Stimulated activated CD8-positive, alpha-beta memory T cell treated with anti-CD3 and anti-CD28 coated beads, Interleukin-12 subunit alpha, Interleukin-12 subunit beta, amount 100 ng/mL, for 1 hour (primary cell): ENCODE measurements around the gene GCH1.
"Not testable (repeated sequence)": the region's sequence is repeated elsewhere in the genome, so short reads cannot be mapped to it uniquely, and the experiment has no call there.

Experiments
- DNase-seq: peaks from one replicate; pipeline ENCODE4 v3.0.0-alpha.2; 2020; ENCODE audit warnings: low read depth

GCH1 gene

DNA sequence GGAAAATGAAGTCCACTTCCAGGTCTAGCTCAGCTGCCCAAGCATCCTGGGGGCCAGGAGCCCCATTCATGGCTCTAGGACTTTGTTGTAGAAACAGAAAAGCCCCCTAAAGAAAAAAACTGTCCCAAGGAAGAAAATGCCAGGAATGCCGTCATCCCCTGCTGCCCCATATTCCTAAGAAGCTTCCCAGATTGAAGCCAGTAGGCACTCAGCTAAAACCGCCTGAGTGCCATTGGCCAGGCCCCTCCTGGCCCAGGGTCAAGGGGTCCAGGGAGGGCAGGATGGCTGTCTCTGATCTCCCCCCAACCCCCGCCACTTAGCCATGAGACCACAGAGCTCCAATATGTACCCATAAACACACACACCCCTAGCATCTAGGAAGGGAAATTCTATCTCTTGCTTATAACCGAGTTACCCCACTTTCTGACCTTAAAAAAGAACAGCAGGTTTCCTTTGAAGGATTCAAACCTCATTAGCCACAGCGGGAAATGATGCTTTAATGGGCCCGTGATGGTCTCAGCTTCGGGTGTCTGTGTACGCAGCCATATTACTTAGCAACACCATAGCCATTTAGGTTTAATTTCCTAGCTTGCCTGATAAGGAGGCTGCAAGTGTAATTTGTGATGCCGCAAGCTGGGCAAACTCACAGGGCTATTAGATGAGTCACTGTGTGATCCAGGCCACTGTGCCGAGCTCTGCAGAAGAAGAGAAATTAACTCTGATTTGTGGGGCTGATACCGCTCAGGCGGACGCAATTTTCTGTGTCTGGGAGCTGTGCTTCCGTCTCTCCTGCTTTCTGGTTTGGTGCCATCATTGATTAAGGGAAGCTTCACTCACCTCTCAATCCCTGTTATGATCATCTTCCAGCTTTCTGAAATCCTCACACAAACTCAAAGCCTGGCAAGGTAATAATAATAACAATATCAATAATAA lies 84.2 kb downstream of the GCH1 start:
- no peak for DNase-seq

DNA sequence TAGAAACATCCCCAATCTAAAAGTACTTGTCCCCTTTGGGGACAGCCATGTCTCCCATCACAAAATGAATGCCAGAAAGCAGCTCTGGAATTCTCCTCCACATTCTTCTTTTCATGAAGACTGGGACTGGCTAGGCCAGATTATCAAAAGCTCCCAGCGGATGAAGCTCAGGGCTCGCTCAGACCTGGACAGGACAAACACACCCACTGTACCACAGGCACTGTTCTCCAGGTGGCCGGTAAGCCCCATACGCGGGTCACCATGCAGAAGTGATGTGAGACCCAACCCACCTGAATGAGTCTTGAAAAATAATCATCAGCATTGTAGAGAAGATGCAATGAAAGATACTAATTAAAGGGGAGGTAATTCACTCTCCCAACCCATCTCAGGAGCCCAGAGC lies 85.1 kb downstream of the GCH1 start:
- DNase-seq = no peak

DNA sequence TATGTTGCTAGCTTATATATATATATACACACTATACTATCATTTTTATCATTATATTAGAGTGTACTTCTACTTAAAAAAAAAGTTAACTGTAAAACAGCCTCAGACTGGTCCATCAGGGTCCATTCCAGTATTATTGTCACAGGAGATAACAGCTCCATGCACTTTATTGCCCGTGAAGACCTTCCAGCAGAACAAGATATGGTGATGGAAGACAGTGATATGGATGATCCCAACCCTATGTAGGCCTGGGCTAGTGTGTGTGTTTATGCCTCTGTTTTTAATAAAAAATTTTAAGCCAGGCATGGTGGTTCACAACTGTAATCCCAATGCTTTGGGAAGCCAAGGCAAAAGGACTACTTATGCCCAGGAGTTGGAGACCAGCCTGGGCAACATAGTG lies 86.2 kb downstream of the GCH1 start:
- no peak for DNase-seq

DNA sequence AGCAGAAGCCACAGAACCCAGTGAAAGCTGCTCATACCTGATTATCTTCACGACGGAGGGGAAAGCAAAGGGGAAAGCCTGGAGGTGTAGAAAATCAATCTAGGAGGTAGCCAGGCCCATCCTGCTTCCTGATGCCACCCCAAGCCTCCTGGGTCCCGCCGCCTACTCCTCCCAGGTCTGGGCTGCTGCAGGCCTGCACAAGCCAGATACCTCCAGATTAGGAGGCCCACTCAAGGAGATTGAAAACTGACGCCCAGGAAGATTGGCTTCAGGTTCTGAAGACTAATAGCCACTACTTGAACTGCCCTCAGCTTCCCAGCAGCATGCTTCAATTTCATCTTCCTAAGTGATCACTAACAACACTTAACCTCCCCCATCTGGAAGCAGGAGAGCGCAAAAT lies 87.1 kb downstream of the GCH1 start:
- DNase-seq = no peak

DNA sequence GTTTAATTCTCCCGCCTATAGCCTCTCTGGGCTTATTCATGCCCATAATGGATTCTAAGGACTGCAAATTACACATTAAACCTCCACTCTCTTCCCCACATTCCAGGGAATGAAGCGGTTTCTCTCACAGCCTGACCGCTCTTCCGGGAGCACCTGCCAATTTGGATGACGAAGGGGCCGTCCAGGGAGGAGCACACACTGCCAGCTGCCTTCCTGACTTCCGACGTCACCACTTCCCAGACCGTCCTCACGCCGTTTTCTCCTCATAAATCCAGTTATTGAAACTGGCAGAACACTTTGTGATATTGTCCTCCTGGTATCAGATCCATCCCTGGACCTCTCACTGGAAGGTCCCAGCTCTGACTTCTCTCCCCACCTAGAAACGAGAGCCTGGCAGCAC lies 87.6 kb downstream of the GCH1 start:
- no peak for DNase-seq

DNA sequence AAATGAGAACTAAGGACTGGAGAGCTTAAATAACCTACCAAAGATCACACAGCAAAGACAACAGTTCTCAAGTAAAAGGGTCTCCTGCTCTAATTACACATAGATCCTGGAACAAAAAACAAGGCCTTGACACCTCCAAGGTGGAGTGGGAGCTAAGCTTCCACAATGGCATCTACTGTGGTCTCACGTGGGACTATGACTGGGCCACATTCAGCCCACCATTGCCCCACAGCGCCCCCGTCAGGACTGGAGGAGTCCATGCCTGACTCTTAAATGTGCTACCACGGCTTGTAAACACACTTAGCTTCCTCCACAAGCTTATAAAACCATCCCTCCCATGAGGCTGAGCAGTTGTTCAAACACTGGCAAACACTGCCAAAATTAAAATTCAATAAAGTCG lies 88.5 kb downstream of the GCH1 start:
- no peak for DNase-seq

DNA sequence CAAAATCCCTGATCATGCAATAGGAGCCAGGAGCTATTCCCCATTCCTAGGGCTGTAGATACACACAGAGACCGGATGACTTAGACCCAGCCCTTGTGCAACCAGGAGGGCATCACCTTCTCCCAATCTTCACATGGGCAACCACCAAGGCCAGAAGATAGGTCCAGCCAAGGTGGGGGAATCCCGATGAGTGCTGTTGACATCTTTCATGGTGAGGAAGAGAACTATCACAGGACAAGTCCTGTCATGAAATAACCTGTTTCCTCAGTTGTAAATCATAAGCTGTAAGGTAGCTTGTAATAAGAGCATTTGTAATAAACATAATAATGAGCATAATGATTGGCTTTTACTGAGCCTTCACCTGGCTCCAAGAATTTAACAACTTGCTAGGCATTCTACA lies 89.5 kb downstream of the GCH1 start:
- DNase-seq = no peak

DNA sequence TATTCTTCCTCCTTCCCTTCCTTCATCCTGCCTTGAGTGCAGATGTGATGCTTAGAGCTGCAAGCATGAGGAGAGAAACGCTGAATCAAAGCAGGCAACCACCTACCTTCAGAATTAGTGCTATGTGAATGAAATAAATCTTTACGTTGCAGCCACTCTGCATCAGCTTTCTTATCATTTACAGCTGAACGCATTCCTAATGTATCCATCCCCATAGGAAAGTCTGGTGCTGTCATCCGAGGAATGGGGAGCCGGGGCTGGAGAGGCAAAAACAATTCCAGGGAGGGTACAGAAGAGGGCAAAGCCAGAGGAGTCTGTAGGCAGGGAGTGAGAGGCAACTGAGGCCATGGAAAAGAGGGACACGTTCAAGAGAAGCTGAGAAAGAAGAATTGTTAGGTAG lies 90.0 kb downstream of the GCH1 start:
- no peak for DNase-seq

DNA sequence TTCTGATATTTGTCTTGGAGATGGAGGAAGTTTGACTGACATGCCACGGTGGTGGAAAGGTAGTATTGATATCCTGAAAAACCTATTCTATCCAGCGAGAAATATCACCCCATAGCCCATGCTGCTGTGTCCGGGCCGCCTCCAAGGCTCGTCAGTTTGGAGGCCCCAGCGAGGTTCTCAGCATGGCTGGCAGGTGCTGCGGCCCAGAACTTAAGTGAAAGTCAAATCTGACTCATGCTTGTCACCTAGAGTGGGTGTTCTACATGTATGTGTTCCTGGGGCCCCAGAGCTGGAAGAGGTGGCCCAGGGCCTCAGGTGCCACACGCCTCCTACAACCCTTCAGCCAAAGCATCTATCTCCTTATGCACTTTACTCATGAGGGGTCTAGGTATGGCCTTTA lies 92.9 kb downstream of the GCH1 start:
- no peak for DNase-seq

DNA sequence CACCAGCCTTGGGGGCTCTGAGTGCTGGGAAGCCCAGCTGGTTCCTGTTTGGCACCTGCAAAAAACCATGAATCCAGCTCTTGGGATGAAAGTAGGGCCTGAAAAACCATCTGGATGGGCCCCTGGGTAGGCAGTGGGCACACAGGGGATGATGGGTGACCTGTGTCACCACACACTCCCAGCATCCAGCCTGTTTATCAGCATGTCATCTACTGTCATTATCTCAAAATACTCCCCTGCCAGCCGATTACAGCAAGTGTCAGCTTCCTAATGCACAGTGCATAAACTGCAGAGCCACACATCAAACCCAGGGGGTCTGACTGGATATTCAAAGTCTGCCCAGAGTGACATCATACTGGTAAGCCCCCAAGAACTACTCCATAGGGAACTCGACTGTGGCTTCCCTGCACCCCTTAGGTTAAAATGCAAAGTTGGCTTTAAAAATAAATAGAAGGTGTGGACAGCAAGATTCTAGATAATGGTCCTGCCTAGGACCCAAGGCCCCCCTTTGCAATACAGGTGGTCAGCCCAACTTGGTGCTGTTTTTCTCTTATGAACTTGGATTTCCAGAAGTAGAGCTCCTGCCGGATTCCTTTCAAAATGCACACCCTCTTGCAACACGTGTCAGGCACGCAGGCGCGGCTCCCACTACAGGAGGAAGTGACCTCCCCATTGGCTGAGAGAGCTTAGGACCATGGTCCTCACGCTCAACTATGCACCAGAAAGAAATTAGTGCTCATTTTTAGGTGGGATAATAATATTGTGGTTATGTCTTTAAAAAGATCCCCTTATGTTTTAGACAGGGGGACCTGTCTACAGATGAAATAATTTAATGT lies 94.1 kb downstream of the GCH1 start:
- no peak for DNase-seq

DNA sequence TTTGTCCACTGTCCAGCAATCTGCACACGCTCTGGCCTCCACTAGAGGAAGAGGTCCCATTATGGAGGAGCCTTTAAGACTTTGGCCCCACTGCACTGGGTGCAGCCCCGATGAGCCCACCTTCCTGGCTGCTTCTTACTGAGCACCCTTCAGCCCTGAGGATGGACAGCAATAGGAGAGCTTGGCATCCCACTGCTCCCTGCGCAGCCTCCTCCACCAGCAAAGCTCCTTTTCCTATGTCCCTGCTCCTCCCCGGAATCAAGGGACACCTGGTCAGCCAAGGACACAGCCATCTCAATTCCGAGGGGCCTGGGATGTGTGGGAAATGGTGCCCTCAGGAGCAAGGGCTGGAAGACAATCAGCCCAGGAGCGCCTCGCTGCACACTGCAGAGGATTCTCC lies 94.7 kb downstream of the GCH1 start:
- DNase-seq = no peak

DNA sequence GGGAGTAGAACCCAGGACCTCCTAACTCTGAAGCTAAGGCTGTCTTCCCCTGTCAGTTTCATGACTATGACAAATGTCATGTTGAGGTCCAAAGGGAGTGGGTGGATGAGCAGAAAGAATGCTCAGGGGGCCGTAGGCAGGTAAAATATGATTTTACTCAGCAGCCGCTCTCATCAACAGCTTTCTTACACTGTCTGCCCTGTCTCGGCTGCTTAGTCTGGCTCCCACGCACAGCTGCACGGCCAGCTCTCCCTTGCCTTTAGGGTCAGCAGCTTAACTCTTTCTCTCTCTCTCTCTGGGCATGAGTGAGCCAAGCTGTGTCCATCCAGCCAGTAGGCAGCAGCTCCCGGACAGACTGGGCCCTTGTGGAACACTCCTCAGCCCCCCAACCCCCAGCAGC lies 95.2 kb downstream of the GCH1 start:
- DNase-seq = no peak

DNA sequence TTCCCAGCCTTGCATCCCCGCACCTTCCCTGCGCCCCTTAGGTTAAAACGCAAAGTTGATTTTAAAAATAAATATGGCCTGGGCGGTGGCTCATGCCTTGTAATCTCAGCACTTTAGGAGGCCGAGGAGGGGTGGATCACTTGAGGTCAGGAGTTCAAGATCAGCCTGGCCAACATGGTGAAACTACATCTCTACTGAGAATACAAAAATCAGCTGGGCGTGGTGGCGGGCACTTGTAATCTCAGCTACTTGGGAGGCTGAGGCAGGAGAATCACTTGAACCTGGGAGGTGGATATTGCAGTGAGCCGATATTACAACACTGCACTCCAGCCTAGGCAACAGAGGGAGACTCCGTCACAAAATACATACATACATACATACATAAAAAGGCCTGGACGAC lies 96.0 kb downstream of the GCH1 start:
- DNase-seq = no peak

DNA sequence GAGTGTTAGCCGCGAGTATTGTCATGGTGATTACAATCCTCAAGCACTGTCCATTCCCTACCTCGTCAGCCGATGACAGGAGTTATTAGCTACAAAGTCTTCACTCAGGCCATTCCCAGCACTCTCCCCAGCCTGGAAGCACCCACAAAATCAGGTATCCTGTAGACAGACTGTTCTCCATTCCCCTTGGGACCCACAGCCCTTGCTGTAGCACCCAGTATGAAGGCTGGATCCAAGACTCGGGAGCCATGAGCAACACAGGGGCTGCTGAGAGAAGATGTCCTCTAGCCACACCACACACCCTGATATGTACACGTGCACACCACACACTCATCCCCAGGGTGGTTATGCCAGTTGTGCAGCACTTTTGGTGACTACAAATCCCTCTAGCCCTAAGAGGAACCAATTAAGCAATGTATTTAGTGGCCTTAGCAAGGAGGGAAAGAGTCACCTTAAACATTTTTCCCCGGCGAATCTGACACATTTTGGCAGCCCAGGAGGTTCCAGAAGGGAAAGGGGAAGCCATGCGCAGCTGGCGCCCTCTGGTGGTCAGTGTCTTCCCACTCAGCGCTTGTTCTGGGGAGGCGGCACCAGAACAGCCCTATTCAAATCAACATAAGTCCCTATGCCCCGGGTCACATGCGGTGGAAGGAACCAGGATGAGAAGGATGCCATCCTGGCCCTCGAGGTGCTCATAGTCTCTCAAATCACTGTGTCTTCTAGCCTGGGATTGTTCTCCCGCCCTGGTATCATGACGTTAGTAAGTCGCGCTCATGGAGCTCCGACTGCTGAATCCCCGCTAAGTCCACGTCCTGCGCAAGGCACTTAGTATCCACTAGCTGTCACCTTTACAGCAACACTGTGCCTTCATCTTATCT lies 96.9 kb downstream of the GCH1 start:
- peak; percentile 55 for DNase-seq

DNA sequence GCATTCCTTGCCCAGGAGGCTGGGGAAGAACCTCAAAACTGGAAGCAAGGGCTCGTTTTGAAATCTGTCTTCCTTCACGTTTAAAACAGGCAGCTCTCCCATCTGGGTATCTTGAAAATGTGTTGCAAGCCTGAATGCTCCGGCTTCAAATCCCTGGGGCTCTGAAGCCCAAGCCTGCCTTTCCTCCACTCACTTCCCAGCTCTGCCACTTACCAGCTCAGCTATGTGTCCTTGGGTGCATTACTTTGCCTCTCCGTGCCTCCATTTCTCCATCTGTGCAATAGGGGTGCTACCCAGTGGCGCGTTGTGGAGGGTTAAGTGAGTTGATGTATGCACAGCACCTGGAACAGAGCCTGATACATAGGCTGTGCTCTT lies 97.6 kb downstream of the GCH1 start:
- no peak for DNase-seq

DNA sequence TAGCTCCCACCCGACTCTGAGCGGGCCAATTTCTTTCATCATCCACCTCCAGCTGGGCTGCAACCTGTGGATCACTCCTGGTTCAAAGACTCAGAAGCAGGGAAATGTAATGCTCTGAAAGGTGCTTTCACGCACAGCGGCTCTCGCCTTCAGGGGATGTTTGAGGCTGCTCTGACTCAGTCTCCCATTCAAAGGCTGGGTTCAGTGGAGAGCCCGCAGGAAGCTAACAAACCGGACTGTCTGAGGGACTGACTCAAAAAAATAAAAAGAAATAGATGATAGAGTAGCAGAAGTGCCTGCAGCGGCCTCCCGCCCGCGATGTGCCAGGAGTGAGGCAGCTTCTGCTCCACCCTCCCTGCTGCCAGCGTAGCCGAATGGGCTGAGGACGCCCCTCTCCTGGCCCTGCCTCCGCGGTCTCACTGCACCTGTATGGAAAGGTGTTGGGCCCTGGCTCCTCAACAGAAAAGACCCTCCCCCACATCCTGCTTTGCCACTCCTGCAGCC lies 98.0 kb downstream of the GCH1 start:
- DNase-seq = no peak

DNA sequence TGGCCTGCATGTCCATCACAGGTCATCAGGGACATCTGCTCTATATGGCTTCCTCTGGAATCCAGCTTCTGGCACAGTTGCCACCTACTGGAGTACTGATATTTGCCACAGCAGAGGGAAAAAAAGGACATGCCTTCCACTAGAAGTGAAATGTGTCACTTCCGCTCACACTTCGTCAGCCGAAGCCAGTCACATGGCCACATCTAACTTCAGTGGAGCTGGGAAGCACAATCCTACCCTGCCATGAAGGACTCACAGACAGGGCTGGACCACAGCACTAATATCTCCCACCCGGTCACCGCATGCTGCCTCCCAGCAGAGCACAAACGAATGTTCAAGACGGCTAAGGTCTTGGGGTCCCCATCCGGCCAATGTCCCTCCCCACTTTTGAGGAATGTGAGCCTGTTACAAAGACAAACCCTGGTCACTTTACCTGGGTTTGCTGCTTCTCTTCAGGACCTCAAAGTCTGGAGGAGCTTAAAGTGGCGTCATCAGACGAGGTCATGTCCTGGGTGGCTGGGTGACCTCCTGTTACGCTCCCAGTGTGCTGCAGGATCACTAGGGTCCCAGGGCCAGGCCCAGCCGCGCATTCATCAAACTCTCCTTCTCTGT lies 98.6 kb downstream of the GCH1 start:
- DNase-seq = no peak

DNA sequence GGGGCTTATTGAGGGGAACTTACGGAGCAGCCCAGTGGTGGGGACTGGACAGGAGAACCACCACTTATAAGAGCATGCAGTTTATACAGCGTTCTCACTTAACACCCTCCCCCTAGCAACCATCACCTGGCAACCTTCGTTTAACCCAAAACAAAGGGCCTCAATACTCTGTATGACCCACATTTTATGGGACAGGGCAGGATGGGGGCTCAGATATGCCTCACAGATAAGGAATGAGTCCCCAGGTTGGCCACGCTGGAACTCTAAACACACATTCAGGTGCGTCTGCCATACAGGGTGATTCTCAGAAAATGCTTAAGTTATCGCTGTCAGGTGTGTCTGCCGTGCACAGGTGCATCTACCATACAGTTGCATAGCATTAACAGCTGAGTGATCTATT lies 99.2 kb downstream of the GCH1 start:
- no peak for DNase-seq

DNA sequence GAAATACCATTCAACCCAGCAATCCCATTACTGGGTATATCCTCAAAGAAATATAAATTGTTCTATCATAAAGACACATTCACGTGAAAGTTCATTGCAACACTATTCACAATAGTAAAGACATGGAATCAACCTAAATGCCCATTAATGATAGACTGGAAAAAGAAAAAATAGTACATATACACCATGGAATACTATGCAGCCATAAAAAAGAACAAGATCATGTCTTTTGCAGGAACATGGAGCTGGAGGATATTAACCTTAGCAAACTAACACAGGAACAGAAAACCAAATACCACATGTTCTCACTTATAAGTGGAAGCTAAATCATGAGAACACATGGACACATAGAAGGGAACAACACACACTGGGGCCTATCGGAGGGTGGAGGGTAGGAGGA lies 101.1 kb downstream of the GCH1 start:
- not testable (repeated sequence) for DNase-seq

DNA sequence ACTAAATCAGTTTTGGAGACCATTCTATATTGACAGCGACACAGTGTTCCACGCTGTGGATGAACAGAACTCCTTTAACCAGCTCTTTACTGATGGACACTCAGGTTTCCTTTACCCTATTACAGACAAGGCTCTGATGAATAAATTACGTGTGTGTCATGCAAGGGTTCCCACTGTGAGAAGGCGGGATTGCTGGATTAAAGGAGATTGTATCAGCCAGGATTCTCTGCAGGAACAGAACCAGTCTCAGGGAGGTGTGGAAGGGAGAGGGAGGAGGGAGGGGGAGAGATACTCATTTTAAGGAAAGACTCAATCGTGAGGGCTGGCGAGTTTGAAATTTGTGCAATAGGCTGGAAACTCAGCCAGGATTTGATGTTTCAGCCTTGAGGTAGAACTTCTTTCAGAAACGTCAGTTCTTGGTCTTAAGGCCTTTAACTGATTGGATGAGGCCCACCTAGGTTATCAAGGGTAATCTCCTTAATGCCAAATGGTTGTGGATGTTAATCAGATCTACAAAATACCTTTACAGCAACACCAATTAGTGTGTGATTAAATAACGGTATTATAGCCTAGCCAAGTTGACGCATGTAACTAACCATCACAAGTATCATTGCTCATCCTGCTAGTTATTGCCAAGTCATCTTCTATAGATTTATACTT lies 104.0 kb downstream of the GCH1 start:
- no peak for DNase-seq

DNA sequence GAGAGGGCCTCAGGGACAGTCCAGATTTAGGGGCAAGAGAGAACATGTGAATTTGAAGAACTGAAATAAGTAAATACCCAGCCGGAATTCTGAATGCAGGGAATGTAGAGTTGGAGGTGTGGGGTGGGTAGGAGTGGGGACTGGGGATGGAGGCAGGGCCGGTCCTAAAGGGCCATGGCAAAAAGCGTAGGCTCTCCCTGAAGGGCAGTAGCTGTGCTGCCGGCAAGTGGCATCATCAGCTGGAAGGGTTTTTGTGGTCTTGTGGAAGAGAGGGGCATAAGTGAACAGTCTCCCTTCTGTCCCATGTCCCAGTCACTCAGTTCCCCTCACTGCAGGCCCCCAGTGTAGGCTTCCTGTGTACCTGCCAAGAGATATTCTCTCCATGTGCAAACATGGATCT lies 104.6 kb downstream of the GCH1 start:
- no peak for DNase-seq
